Measurements from ENCODE around the gene KRTAP10-10. TPM values are rescaled to one million over a fixed set of nuclear protein-coding genes. Genes with fewer than 3 reads are reported as not detected.

The KRTAP10-10 gene
- total RNA-seq, 4 donors from 2014 or later = not detected

- no peaks in the 10 kb centered on the region for H3K36me3 ChIP-seq
- no peak overlapping the region for H3K4me3 ChIP-seq
- intact Hi-C loops (cut with DNase I; ENCODE audit: low total_unique reads) (no loop called here), in situ Hi-C loops (cut with MboI; ENCODE audit: low sequenced_read_pairs in 4 of 4) (no loop called here)
- no peak for TF ChIP-seq CTCF (IDR thresholded peaks at IDR 0.05 in 4 of 5, conservative IDR thresholded peaks at IDR 0.05 in 1 of 5)
- TF ChIP-seq POLR2A (IDR thresholded peaks at IDR 0.05) = no peak
- no peak for DNase-seq
- no peak overlapping the region for H3K27ac ChIP-seq
- no peaks in the 10 kb centered on the region for H3K4me1 ChIP-seq
- no peaks in the 10 kb centered on the region for H3K9me3 ChIP-seq
- H3K27me3 ChIP-seq = peaks cover 10 to 16% (median 11%) of the 10 kb centered on the region in 3 donors
- ATAC-seq = no peak
Measured at GRCh38 chr21:44647222-44647552, 10.0 kb downstream of the KRTAP10-10 start.

- H3K27me3 ChIP-seq = peaks cover 10 to 16% (median 11%) of the 10 kb centered on the region in 3 donors
- no peak overlapping the region for H3K4me3 ChIP-seq
- no peak overlapping the region for H3K27ac ChIP-seq
- ATAC-seq = no peak
- H3K36me3 ChIP-seq = no peaks in the 10 kb centered on the region
- TF ChIP-seq CTCF (IDR thresholded peaks at IDR 0.05 in 4 of 5, conservative IDR thresholded peaks at IDR 0.05 in 1 of 5) (no peak), POLR2A (IDR thresholded peaks at IDR 0.05) (no peak)
- in situ Hi-C loops (cut with MboI; ENCODE audit: low sequenced_read_pairs in 4 of 4) = no loop called here
- intact Hi-C loops (cut with DNase I; ENCODE audit: low total_unique reads) = no loop called here
- no peaks in the 10 kb centered on the region for H3K9me3 ChIP-seq
- DNase-seq = no peak
- no peaks in the 10 kb centered on the region for H3K4me1 ChIP-seq
Measured at GRCh38 chr21:44648557-44649311, 11.6 kb downstream of the KRTAP10-10 start.

- H3K27ac ChIP-seq = no peak overlapping the region
- DNase-seq (no peak), ATAC-seq (no peak)
- in situ Hi-C loops (cut with MboI; ENCODE audit: low sequenced_read_pairs in 4 of 4) (no loop called here), intact Hi-C loops (cut with DNase I; ENCODE audit: low total_unique reads) (no loop called here)
- TF ChIP-seq CTCF (IDR thresholded peaks at IDR 0.05 in 4 of 5, conservative IDR thresholded peaks at IDR 0.05 in 1 of 5) = no peak
- TF ChIP-seq POLR2A (IDR thresholded peaks at IDR 0.05) = no peak
- no peak overlapping the region for H3K4me3 ChIP-seq
- H3K27me3 ChIP-seq = peaks cover 10 to 16% (median 11%) of the 10 kb centered on the region in 3 donors
- H3K4me1 ChIP-seq = no peaks in the 10 kb centered on the region
- no peaks in the 10 kb centered on the region for H3K9me3 ChIP-seq
- H3K36me3 ChIP-seq = no peaks in the 10 kb centered on the region
Measured at GRCh38 chr21:44649521-44650100, 12.5 kb downstream of the KRTAP10-10 start.

DNA sequence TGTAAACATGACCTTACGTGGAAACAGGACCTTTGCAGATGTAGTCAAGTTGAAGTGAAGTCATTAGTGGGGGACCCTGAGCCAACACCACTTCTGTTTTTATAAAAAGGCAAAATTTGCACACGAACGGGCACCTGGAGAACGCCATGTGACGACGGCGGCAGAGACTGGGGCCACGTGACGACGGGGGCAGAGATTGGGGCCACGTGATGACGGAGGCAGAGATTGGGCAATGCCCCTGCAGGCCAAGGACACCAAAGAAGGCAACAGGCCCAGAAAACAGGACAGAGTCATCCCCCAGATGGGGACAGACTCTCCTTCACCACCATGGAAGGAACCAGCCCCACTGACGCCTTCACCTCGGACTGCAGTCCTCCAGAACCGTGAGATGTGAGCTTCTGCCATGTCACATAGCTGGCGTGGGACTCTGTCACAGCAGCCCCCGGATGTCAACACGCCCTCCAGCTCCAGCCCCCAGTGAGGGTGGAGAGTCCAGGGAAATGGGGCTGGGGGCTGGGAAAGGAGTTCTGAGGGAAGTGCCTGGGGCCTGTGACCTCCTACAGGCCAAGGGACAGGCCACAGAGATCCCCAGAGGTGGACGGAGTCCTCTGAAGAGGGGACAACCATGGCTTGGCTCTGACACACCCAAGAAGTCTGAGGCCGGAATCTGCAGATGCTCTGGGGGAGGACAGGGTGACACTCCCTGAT is 13.3 kb downstream of the KRTAP10-10 start:
- intact Hi-C loops (cut with DNase I; ENCODE audit: low total_unique reads) (no loop called here), in situ Hi-C loops (cut with MboI; ENCODE audit: low sequenced_read_pairs in 4 of 4) (no loop called here)
- Histone ChIP-seq H3K4me3 (no peak overlapping the region), H3K27me3 (peaks cover 8 to 16% (median 11%) of the 10 kb centered on the region in 3 donors), H3K27ac (no peak overlapping the region), H3K36me3 (no peaks in the 10 kb centered on the region), H3K9me3 (no peaks in the 10 kb centered on the region), H3K4me1 (no peaks in the 10 kb centered on the region)
- DNase-seq (no peak), ATAC-seq (no peak)
- TF ChIP-seq POLR2A (IDR thresholded peaks at IDR 0.05) (no peak), CTCF (IDR thresholded peaks at IDR 0.05 in 4 of 5, conservative IDR thresholded peaks at IDR 0.05 in 1 of 5) (no peak)
